ENCODE results near the gene IQCE.

IQCE gene

GRCh38 chr7:2641406-2642393 is 82.9 kb downstream of the IQCE start:
- TF ChIP-seq CTCF (IDR thresholded peaks at IDR 0.05; ENCODE audit: low read depth, low read length), result no peak
- H3K4me3 ChIP-seq (ENCODE audit: low read depth, low read length), result no peak overlapping the region

- TF ChIP-seq CTCF (IDR thresholded peaks at IDR 0.05; ENCODE audit: low read depth, low read length), result peak; percentile 11; the same call in 1 of the 2 replicates
- no peak overlapping the region for H3K4me3 ChIP-seq (ENCODE audit: low read depth, low read length)
These were observed 84.8 kb downstream of the IQCE start for GRCh38 chr7:2643386-2644219.

- no peak overlapping the region for H3K4me3 ChIP-seq (ENCODE audit: low read depth, low read length)
- no peak for TF ChIP-seq CTCF (IDR thresholded peaks at IDR 0.05; ENCODE audit: low read depth, low read length)
These were observed 85.4 kb downstream of the IQCE start for GRCh38 chr7:2644220-2644561.

GRCh38 chr7:2644562-2645273 is 85.9 kb downstream of the IQCE start:
- TF ChIP-seq CTCF (IDR thresholded peaks at IDR 0.05; ENCODE audit: low read depth, low read length), result no peak
- no peak overlapping the region for H3K4me3 ChIP-seq (ENCODE audit: low read depth, low read length)

GRCh38 chr7:2645274-2645868 is 86.6 kb downstream of the IQCE start:
- no peak overlapping the region for H3K4me3 ChIP-seq (ENCODE audit: low read depth, low read length)
- no peak for TF ChIP-seq CTCF (IDR thresholded peaks at IDR 0.05; ENCODE audit: low read depth, low read length)

GRCh38 chr7:2646336-2646679 is 87.5 kb downstream of the IQCE start:
- no peak for TF ChIP-seq CTCF (IDR thresholded peaks at IDR 0.05; ENCODE audit: low read depth, low read length)
- no peak overlapping the region for H3K4me3 ChIP-seq (ENCODE audit: low read depth, low read length)

Data from WI38 (cell line).